ENCODE measurements around the gene TXN2.

The TXN2 gene

GRCh38 chr22:36439481-36440271, 41.8 kb downstream of the TXN2 start:
- no peak overlapping the region for H2AFZ ChIP-seq (ENCODE audit: low read depth, low read length)

GRCh38 chr22:36435516-36436415, 45.7 kb downstream of the TXN2 start:
- peak overlapping the region; percentile 22 for H3K4me2 ChIP-seq (ENCODE audit: insufficient read depth, low read length)
- no peak overlapping the region for H3K4me3 ChIP-seq (ENCODE audit: low read depth in 1 of 2, low read length in 2 of 2)
- no peaks in the 10 kb centered on the region for H3K9me3 ChIP-seq (ENCODE audit: insufficient read depth, low read length, severe bottlenecking)
- H3K4me1 ChIP-seq (ENCODE audit: insufficient read depth, low read length), result peaks cover 15% of the 10 kb centered on the region
- no peaks in the 10 kb centered on the region for H3K79me2 ChIP-seq (ENCODE audit: insufficient read depth, low read length)
- ATAC-seq (ENCODE audit: insufficient read depth, low read depth) (peak; percentile 87), DNase-seq (peak; percentile 76)
- H3K27ac ChIP-seq (ENCODE audit: low read length), result peak overlapping the region; percentile 15; the same call in 1 of the 2 replicates
- H3K9ac ChIP-seq (ENCODE audit: low read depth, low read length), result peak overlapping the region; percentile 0; the same call in 1 of the 2 replicates
- TF ChIP-seq CTCF (IDR thresholded peaks at IDR 0.05; ENCODE audit: borderline replicate concordance, extremely low read depth, low read length, poor library complexity, severe bottlenecking) (no peak), EZH2 (IDR thresholded peaks at IDR 0.05; ENCODE audit: borderline replicate concordance, low read depth, low read length, severe bottlenecking) (no peak)
- H3K36me3 ChIP-seq (ENCODE audit: insufficient read depth, low read length), result no peaks in the 10 kb centered on the region
- H4K20me1 ChIP-seq (ENCODE audit: insufficient read depth, low read length), result no peaks in the 10 kb centered on the region
- H3K27me3 ChIP-seq (ENCODE audit: insufficient read depth, low read length, poor library complexity), result no peaks in the 10 kb centered on the region
- no peak overlapping the region for H2AFZ ChIP-seq (ENCODE audit: low read depth, low read length)

More at GRCh38 chr22:36439481-36440271, 41.8 kb downstream of the TXN2 start:
- Histone ChIP-seq H3K36me3 (ENCODE audit: insufficient read depth, low read length) (no peaks in the 10 kb centered on the region), H3K27me3 (ENCODE audit: insufficient read depth, low read length, poor library complexity) (no peaks in the 10 kb centered on the region), H3K4me1 (ENCODE audit: insufficient read depth, low read length) (peaks cover 15% of the 10 kb centered on the region), H3K79me2 (ENCODE audit: insufficient read depth, low read length) (no peaks in the 10 kb centered on the region), H3K9me3 (ENCODE audit: insufficient read depth, low read length, severe bottlenecking) (no peaks in the 10 kb centered on the region), H3K4me3 (ENCODE audit: low read depth in 1 of 2, low read length in 2 of 2) (no peak overlapping the region), H3K27ac (ENCODE audit: low read length) (no peak overlapping the region), H3K9ac (ENCODE audit: low read depth, low read length) (no peak overlapping the region), H3K4me2 (ENCODE audit: insufficient read depth, low read length) (no peak overlapping the region), H4K20me1 (ENCODE audit: insufficient read depth, low read length) (no peaks in the 10 kb centered on the region)
- no peak for TF ChIP-seq CTCF (IDR thresholded peaks at IDR 0.05; ENCODE audit: borderline replicate concordance, extremely low read depth, low read length, poor library complexity, severe bottlenecking)
- TF ChIP-seq EZH2 (IDR thresholded peaks at IDR 0.05; ENCODE audit: borderline replicate concordance, low read depth, low read length, severe bottlenecking), result no peak
- ATAC-seq (ENCODE audit: insufficient read depth, low read depth), result no peak
- DNase-seq, result no peak

- no peaks in the 10 kb centered on the region for H3K9me3 ChIP-seq (ENCODE audit: insufficient read depth, low read length, severe bottlenecking)
- H3K36me3 ChIP-seq (ENCODE audit: insufficient read depth, low read length), result no peaks in the 10 kb centered on the region
- no peaks in the 10 kb centered on the region for H3K27me3 ChIP-seq (ENCODE audit: insufficient read depth, low read length, poor library complexity)
- DNase-seq (no peak), ATAC-seq (ENCODE audit: insufficient read depth, low read depth) (no peak)
- H3K4me2 ChIP-seq (ENCODE audit: insufficient read depth, low read length), result no peak overlapping the region
- no peak overlapping the region for H2AFZ ChIP-seq (ENCODE audit: low read depth, low read length)
- H3K79me2 ChIP-seq (ENCODE audit: insufficient read depth, low read length), result no peaks in the 10 kb centered on the region
- H3K27ac ChIP-seq (ENCODE audit: low read length), result no peak overlapping the region
- H3K4me1 ChIP-seq (ENCODE audit: insufficient read depth, low read length), result peaks cover 15% of the 10 kb centered on the region
- no peak overlapping the region for H3K9ac ChIP-seq (ENCODE audit: low read depth, low read length)
- TF ChIP-seq EZH2 (IDR thresholded peaks at IDR 0.05; ENCODE audit: borderline replicate concordance, low read depth, low read length, severe bottlenecking) (no peak), CTCF (IDR thresholded peaks at IDR 0.05; ENCODE audit: borderline replicate concordance, extremely low read depth, low read length, poor library complexity, severe bottlenecking) (no peak)
- H4K20me1 ChIP-seq (ENCODE audit: insufficient read depth, low read length), result no peaks in the 10 kb centered on the region
- no peak overlapping the region for H3K4me3 ChIP-seq (ENCODE audit: low read depth in 1 of 2, low read length in 2 of 2)
Measured at GRCh38 chr22:36433318-36434231, 47.9 kb downstream of the TXN2 start.
